Hepatocyte (in vitro differentiated cells): Measurements from ENCODE around the gene SDC3. TPM values are rescaled to one million over a fixed set of nuclear protein-coding genes. Genes with fewer than 3 reads are reported as not detected.

Experiments
- DNase-seq: peaks from one replicate; pipeline ENCODE4 v3.0.0-alpha.2; 2016; ENCODE audit warnings: low spot score
- H2AFZ ChIP-seq: fragments of 200-600 bp; sonication (generic); 2 replicates; pipeline ENCODE4 v1.6.0; 2016; ENCODE audit warnings: antibody characterized with exemption, mild to moderate bottlenecking
- H3K27ac ChIP-seq: fragments of 200-600 bp; sonication (generic); 2 replicates; pipeline ENCODE4 v1.5.1; 2016; ENCODE audit warnings: mild to moderate bottlenecking
- H3K27me3 ChIP-seq: fragments of 200-600 bp; sonication (generic); 2 replicates; pipeline ENCODE4 v1.6.1; 2016
- H3K36me3 ChIP-seq: fragments of 200-600 bp; sonication (generic); replicated peaks from 2 replicates; pipeline ENCODE4 v1.5.1; 2016; ENCODE audit warnings: low read depth; ENCODE audit not compliant: insufficient read depth
- H3K4me1 ChIP-seq: fragments of 200-600 bp; sonication (generic); 2 replicates; pipeline ENCODE4 v1.5.1; 2016; ENCODE audit warnings: mild to moderate bottlenecking, moderate library complexity; ENCODE audit not compliant: insufficient read depth
- H3K4me2 ChIP-seq: fragments of 200-600 bp; sonication (generic); 2 replicates; pipeline ENCODE4 v1.6.0; 2016
- H3K4me3 ChIP-seq: fragments of 200-600 bp; sonication (generic); 2 replicates; pipeline ENCODE4 v1.5.1; 2016; ENCODE audit warnings: mild to moderate bottlenecking
- H3K79me2 ChIP-seq: fragments of 200-600 bp; sonication (generic); 2 replicates; pipeline ENCODE4 v1.6.0; 2017; ENCODE audit warnings: mild to moderate bottlenecking
- H3K9me2 ChIP-seq: fragments of 200-600 bp; sonication (generic); replicated peaks from 2 replicates; pipeline ENCODE4 v1.6.0; 2017; ENCODE audit warnings: mild to moderate bottlenecking; ENCODE audit not compliant: insufficient read depth
- H3K9me3 ChIP-seq: fragments of 200-600 bp; sonication (generic); 2 replicates; pipeline ENCODE4 v1.5.1; 2016; ENCODE audit warnings: low read depth, mild to moderate bottlenecking
- H4K20me1 ChIP-seq: fragments of 200-600 bp; sonication (generic); 2 replicates; pipeline ENCODE4 v1.6.0; 2016; ENCODE audit warnings: mild to moderate bottlenecking; ENCODE audit not compliant: insufficient read depth, poor library complexity, severe bottlenecking
- CTCF ChIP-seq: fragments of 200-600 bp; sonication (generic); IDR thresholded peaks from 2 replicates; pipeline ENCODE4 v1.5.1; 2016; ENCODE audit warnings: antibody characterized with exemption, mild to moderate bottlenecking; ENCODE audit not compliant: poor library complexity
- EZH2 ChIP-seq: fragments of 200-600 bp; sonication (generic); IDR thresholded peaks from 2 replicates; pipeline ENCODE4 v1.6.1; 2016; ENCODE audit warnings: antibody characterized with exemption, mild to moderate bottlenecking, borderline replicate concordance
- EZH2phosphoT487 ChIP-seq: fragments of 200-600 bp; sonication (generic); IDR thresholded peaks from one replicate; pipeline ENCODE4 v1.6.1; 2018; ENCODE audit warnings: antibody characterized with exemption, mild to moderate bottlenecking, low read depth, moderate library complexity; ENCODE audit not compliant: unreplicated experiment, severe bottlenecking
- WGBS: methylation state at CpG from one replicate; pipeline ENCODE4 v1.1.6; 2016; ENCODE audit warnings: low lambda C conversion rate; ENCODE audit errors: missing lambda C conversion rate; 5-methylcytosine and 5-hydroxymethylcytosine counted together
- polyA plus RNA-seq: library from polyadenylated mRNA; unstranded; fragments of >200 nt; fragmentation: Nextera tagmentation; extraction: Ambion mirVana; gene quantifications from 2 replicates; pipeline ENCODE4 v1.2.1, GENCODE V29; 2016
- total RNA-seq: library from RNA; depleted of rRNA; stranded (reverse); fragments of >200 nt; gene quantifications from 2 replicates; pipeline ENCODE4 v1.2.3, GENCODE V29; 2014

SDC3 gene
- total and polyA plus RNA-seq, 2 experiments from 2014 or later, result 33.5 to 60.0 TPM

GRCh38 chr1:30908316-30908695, 252 bp downstream of the SDC3 start:
- no peak overlapping the region for H2AFZ ChIP-seq
- H3K36me3 ChIP-seq, result no peaks in the 10 kb centered on the region
- no peak for DNase-seq
- H3K4me2 ChIP-seq, result peak overlapping the region; percentile 97
- H3K9me2 ChIP-seq, result no peaks in the 10 kb centered on the region
- no peak overlapping the region for H3K27ac ChIP-seq
- H4K20me1 ChIP-seq, result peaks cover 2% of the 10 kb centered on the region
- peak overlapping the region; percentile 88 for H3K4me3 ChIP-seq
- H3K79me2 ChIP-seq, result peaks cover 38% of the 10 kb centered on the region
- H3K27me3 ChIP-seq, result no peaks in the 10 kb centered on the region
- TF ChIP-seq EZH2phosphoT487, result no peak
- TF ChIP-seq CTCF, result no peak
- TF ChIP-seq EZH2, result no peak
- WGBS, result no CpG with 5 or more reads among the region's 69 CpGs
- peaks cover 21% of the 10 kb centered on the region for H3K4me1 ChIP-seq
- H3K9me3 ChIP-seq, result no peaks in the 10 kb centered on the region

- no peak overlapping the region for H3K27ac ChIP-seq
- TF ChIP-seq CTCF (no peak), EZH2phosphoT487 (no peak), EZH2 (no peak)
- DNase-seq, result peak; percentile 14
- H3K4me3 ChIP-seq, result peak overlapping the region; percentile 88
- H3K4me2 ChIP-seq, result peak overlapping the region; percentile 97
- no peaks in the 10 kb centered on the region for H3K36me3 ChIP-seq
- peaks cover 2% of the 10 kb centered on the region for H4K20me1 ChIP-seq
- no peaks in the 10 kb centered on the region for H3K9me2 ChIP-seq
- H3K27me3 ChIP-seq, result no peaks in the 10 kb centered on the region
- H3K9me3 ChIP-seq, result no peaks in the 10 kb centered on the region
- peaks cover 40% of the 10 kb centered on the region for H3K79me2 ChIP-seq
- WGBS, result 31% methylated on average over 24 of the region's 47 CpGs
- H2AFZ ChIP-seq, result no peak overlapping the region
- peaks cover 19% of the 10 kb centered on the region for H3K4me1 ChIP-seq
Measured at GRCh38 chr1:30907481-30908315, 860 bp downstream of the SDC3 start.

GRCh38 chr1:30906631-30907441, 1.7 kb downstream of the SDC3 start:
- Histone ChIP-seq H3K4me1 (peaks cover 26% of the 10 kb centered on the region), H3K9me2 (no peaks in the 10 kb centered on the region), H3K4me3 (peak overlapping the region; percentile 88), H4K20me1 (peaks cover 2% of the 10 kb centered on the region), H3K27ac (no peak overlapping the region), H3K36me3 (no peaks in the 10 kb centered on the region), H3K4me2 (peak overlapping the region; percentile 97), H3K9me3 (no peaks in the 10 kb centered on the region), H2AFZ (no peak overlapping the region), H3K79me2 (peaks cover 45% of the 10 kb centered on the region), H3K27me3 (no peaks in the 10 kb centered on the region)
- no peak for DNase-seq
- 94% methylated on average over 9 of the region's 9 CpGs for WGBS
- TF ChIP-seq CTCF (no peak), EZH2 (no peak), EZH2phosphoT487 (no peak)
